ENCODE data around the gene TMEM170A.
"Not testable (repeated sequence)": the region's sequence is repeated elsewhere in the genome, so short reads cannot be mapped to it uniquely, and the experiment has no call there.

The TMEM170A gene

GRCh38 chr16:75464122-75464918 is at the start of gene TMEM170A:
Gene TMEM170A (minus strand): TSS chr16:75464689. CDS start chr16:75464600, 89 bp downstream.
- Histone ChIP-seq H3K36me3 (ENCODE audit: control insufficient read depth, insufficient read depth, low read length) (no peaks in the 10 kb centered on the region), H3K9ac (ENCODE audit: low read depth, low read length) (peak within 1 kb of the TSS; percentile 77), H3K9me3 (ENCODE audit: control insufficient read depth, insufficient read depth, low read length) (no peaks in the 10 kb centered on the region), H3K4me1 (ENCODE audit: control insufficient read depth, insufficient read depth, low read length) (peaks cover 2% of the 10 kb centered on the region), H3K27me3 (ENCODE audit: control insufficient read depth, insufficient read depth, low read length) (no peaks in the 10 kb centered on the region), H3K4me3 (ENCODE audit: low read depth, low read length) (peak within 1 kb of the TSS; percentile 80)

- peaks cover 2% of the 10 kb centered on the region for H3K27me3 ChIP-seq (ENCODE audit: control insufficient read depth, insufficient read depth, low read length)
- H3K9ac ChIP-seq (ENCODE audit: low read depth, low read length): no peak overlapping the region
- H3K4me1 ChIP-seq (ENCODE audit: control insufficient read depth, insufficient read depth, low read length): no peaks in the 10 kb centered on the region
- no peaks in the 10 kb centered on the region for H3K36me3 ChIP-seq (ENCODE audit: control insufficient read depth, insufficient read depth, low read length)
- H3K9me3 ChIP-seq (ENCODE audit: control insufficient read depth, insufficient read depth, low read length): no peaks in the 10 kb centered on the region
- H3K4me3 ChIP-seq (ENCODE audit: low read depth, low read length): no peak overlapping the region
These were observed 42.1 kb upstream of the TMEM170A start for GRCh38 chr16:75506574-75506973.

GRCh38 chr16:75506107-75506506 is 41.6 kb upstream of the TMEM170A start:
- Histone ChIP-seq H3K9ac (ENCODE audit: low read depth, low read length) (no peak overlapping the region), H3K36me3 (ENCODE audit: control insufficient read depth, insufficient read depth, low read length) (no peaks in the 10 kb centered on the region), H3K27me3 (ENCODE audit: control insufficient read depth, insufficient read depth, low read length) (peaks cover 2% of the 10 kb centered on the region), H3K9me3 (ENCODE audit: control insufficient read depth, insufficient read depth, low read length) (no peaks in the 10 kb centered on the region), H3K4me1 (ENCODE audit: control insufficient read depth, insufficient read depth, low read length) (no peaks in the 10 kb centered on the region), H3K4me3 (ENCODE audit: low read depth, low read length) (no peak overlapping the region)

DNA sequence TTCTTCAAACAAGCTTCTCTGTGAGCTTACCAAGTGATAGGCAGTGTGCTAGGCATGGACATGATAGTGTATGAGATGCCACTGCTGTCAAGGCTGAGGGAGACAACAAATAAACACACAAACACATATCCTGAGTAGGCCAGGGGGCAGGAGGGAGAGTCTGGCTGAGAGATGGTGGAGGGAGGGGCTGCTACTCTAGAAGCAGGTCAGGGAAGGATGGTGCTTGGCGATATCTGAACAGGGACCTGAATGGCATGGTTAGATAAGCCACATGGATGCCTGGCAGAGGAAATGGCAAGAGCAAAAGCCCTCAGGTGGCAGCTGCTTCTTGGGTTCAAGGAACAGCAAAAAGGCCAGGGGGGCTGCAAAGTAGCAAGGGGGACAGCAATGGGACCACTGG is 39.3 kb upstream of the TMEM170A start:
- no peaks in the 10 kb centered on the region for H3K4me1 ChIP-seq (ENCODE audit: control insufficient read depth, insufficient read depth, low read length)
- H3K4me3 ChIP-seq (ENCODE audit: low read depth, low read length): no peak overlapping the region
- H3K9ac ChIP-seq (ENCODE audit: low read depth, low read length): no peak overlapping the region
- H3K36me3 ChIP-seq (ENCODE audit: control insufficient read depth, insufficient read depth, low read length): no peaks in the 10 kb centered on the region
- H3K9me3 ChIP-seq (ENCODE audit: control insufficient read depth, insufficient read depth, low read length): no peaks in the 10 kb centered on the region
- H3K27me3 ChIP-seq (ENCODE audit: control insufficient read depth, insufficient read depth, low read length): peaks cover 2% of the 10 kb centered on the region

- H3K27me3 ChIP-seq (ENCODE audit: control insufficient read depth, insufficient read depth, low read length): peaks cover 2% of the 10 kb centered on the region
- no peak overlapping the region for H3K9ac ChIP-seq (ENCODE audit: low read depth, low read length)
- no peaks in the 10 kb centered on the region for H3K36me3 ChIP-seq (ENCODE audit: control insufficient read depth, insufficient read depth, low read length)
- H3K9me3 ChIP-seq (ENCODE audit: control insufficient read depth, insufficient read depth, low read length): no peaks in the 10 kb centered on the region
- no peak overlapping the region for H3K4me3 ChIP-seq (ENCODE audit: low read depth, low read length)
- no peaks in the 10 kb centered on the region for H3K4me1 ChIP-seq (ENCODE audit: control insufficient read depth, insufficient read depth, low read length)
These were observed 38.6 kb upstream of the TMEM170A start for GRCh38 chr16:75502916-75503605.

GRCh38 chr16:75501820-75502219 is 37.3 kb upstream of the TMEM170A start:
- not testable (repeated sequence) for H3K4me1 ChIP-seq (ENCODE audit: control insufficient read depth, insufficient read depth, low read length); H3K9me3 ChIP-seq (ENCODE audit: control insufficient read depth, insufficient read depth, low read length); H3K4me3 ChIP-seq (ENCODE audit: low read depth, low read length); H3K36me3 ChIP-seq (ENCODE audit: control insufficient read depth, insufficient read depth, low read length); H3K9ac ChIP-seq (ENCODE audit: low read depth, low read length); H3K27me3 ChIP-seq (ENCODE audit: control insufficient read depth, insufficient read depth, low read length)

- H3K4me1 ChIP-seq (ENCODE audit: control insufficient read depth, insufficient read depth, low read length): no peaks in the 10 kb centered on the region
- H3K36me3 ChIP-seq (ENCODE audit: control insufficient read depth, insufficient read depth, low read length): no peaks in the 10 kb centered on the region
- no peak overlapping the region for H3K4me3 ChIP-seq (ENCODE audit: low read depth, low read length)
- no peaks in the 10 kb centered on the region for H3K9me3 ChIP-seq (ENCODE audit: control insufficient read depth, insufficient read depth, low read length)
- no peaks in the 10 kb centered on the region for H3K27me3 ChIP-seq (ENCODE audit: control insufficient read depth, insufficient read depth, low read length)
- H3K9ac ChIP-seq (ENCODE audit: low read depth, low read length): no peak overlapping the region
These were observed 36.9 kb upstream of the TMEM170A start for GRCh38 chr16:75501359-75501758.

DNA sequence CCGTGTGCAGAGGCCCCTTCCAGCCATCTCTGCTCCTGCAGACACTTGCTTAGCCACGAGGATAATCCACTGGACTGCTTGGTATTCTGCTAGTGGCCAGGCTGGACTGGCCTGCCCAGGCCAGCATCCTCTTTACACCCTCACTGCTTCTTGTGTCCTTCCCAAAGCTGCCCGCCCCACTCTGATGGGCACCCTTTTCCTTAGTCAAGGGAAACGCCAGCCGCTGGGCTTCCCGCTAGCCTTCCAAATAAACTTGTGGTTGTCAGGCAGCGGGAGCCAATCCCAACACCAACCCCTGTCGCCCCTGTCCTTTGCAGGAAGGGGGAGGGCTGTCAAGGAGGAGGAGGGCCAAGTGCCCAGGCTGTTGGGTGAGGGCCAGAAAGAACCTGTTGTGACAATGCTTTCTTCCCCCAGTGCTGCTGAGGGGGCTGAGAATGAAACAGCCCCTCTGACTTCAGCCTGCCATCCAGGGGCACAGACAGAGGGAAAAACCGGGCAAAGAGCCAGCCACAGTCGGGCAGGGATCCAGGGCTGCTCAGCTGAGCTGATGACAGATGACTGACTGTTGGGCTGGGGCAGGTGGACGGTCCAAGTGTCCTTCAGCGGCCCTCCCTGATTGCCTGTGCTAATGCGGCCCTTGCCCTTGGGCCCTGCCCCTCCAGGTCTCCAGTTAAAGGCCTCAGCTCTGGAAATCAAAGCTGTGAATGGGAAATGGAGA is 34.3 kb upstream of the TMEM170A start:
- not testable (repeated sequence) for H3K4me1 ChIP-seq (ENCODE audit: control insufficient read depth, insufficient read depth, low read length); H3K9ac ChIP-seq (ENCODE audit: low read depth, low read length); H3K4me3 ChIP-seq (ENCODE audit: low read depth, low read length); H3K36me3 ChIP-seq (ENCODE audit: control insufficient read depth, insufficient read depth, low read length); H3K27me3 ChIP-seq (ENCODE audit: control insufficient read depth, insufficient read depth, low read length); H3K9me3 ChIP-seq (ENCODE audit: control insufficient read depth, insufficient read depth, low read length)

GRCh38 chr16:75497558-75497957 is 33.1 kb upstream of the TMEM170A start:
- H3K27me3 ChIP-seq (ENCODE audit: control insufficient read depth, insufficient read depth, low read length): no peaks in the 10 kb centered on the region
- no peak overlapping the region for H3K9ac ChIP-seq (ENCODE audit: low read depth, low read length)
- no peaks in the 10 kb centered on the region for H3K36me3 ChIP-seq (ENCODE audit: control insufficient read depth, insufficient read depth, low read length)
- no peaks in the 10 kb centered on the region for H3K9me3 ChIP-seq (ENCODE audit: control insufficient read depth, insufficient read depth, low read length)
- peaks cover 3% of the 10 kb centered on the region for H3K4me1 ChIP-seq (ENCODE audit: control insufficient read depth, insufficient read depth, low read length)
- no peak overlapping the region for H3K4me3 ChIP-seq (ENCODE audit: low read depth, low read length)

- Histone ChIP-seq H3K9ac (ENCODE audit: low read depth, low read length) (peak within 1 kb of the TSS; percentile 87), H3K27me3 (ENCODE audit: control insufficient read depth, insufficient read depth, low read length) (no peaks in the 10 kb centered on the region), H3K36me3 (ENCODE audit: control insufficient read depth, insufficient read depth, low read length) (no peaks in the 10 kb centered on the region), H3K4me1 (ENCODE audit: control insufficient read depth, insufficient read depth, low read length) (peaks cover 6% of the 10 kb centered on the region), H3K9me3 (ENCODE audit: control insufficient read depth, insufficient read depth, low read length) (no peaks in the 10 kb centered on the region), H3K4me3 (ENCODE audit: low read depth, low read length) (peak within 1 kb of the TSS; percentile 87)
These were observed 30.7 kb upstream of the TMEM170A start, which contains the start of gene CHST6 for GRCh38 chr16:75495076-75495674. Gene CHST6 (minus strand): TSS chr16:75495441. CDS start chr16:75479828, 15,613 bp downstream.

GRCh38 chr16:75494661-75495075 is 30.2 kb upstream of the TMEM170A start:
- peak overlapping the region; percentile 87 for H3K4me3 ChIP-seq (ENCODE audit: low read depth, low read length)
- H3K9me3 ChIP-seq (ENCODE audit: control insufficient read depth, insufficient read depth, low read length): no peaks in the 10 kb centered on the region
- peak overlapping the region; percentile 87 for H3K9ac ChIP-seq (ENCODE audit: low read depth, low read length)
- H3K4me1 ChIP-seq (ENCODE audit: control insufficient read depth, insufficient read depth, low read length): peaks cover 6% of the 10 kb centered on the region
- no peaks in the 10 kb centered on the region for H3K36me3 ChIP-seq (ENCODE audit: control insufficient read depth, insufficient read depth, low read length)
- H3K27me3 ChIP-seq (ENCODE audit: control insufficient read depth, insufficient read depth, low read length): no peaks in the 10 kb centered on the region
